HCT116 (cell line): Measurements from ENCODE around the gene INTS1. TPM values are rescaled to one million over a fixed set of nuclear protein-coding genes. Genes with fewer than 3 reads are reported as not detected.
A peak's percentile ranks its signal among the peaks of the same experiment; 100 is the strongest.

Experiments used
- ATAC-seq: fragments of 200-7000 bp; cut with Tn5 transposase; 2 replicates; pipeline ENCODE4 v1.9.1; 2020; ENCODE audit warnings: mild to moderate bottlenecking, moderate library complexity
- BruUV-seq: library from RNA; stranded (reverse); fragments of 400-500 nt; replicated peaks from 2 replicates; lab custom pipeline; 2021; lab: Mats Ljungman, UMichigan
- CTCF ChIA-PET: fragments of 300-600 bp; sonication (Branson Sonifier 250); formaldehyde crosslinking; loops from one replicate; lab custom pipeline; 2021; ENCODE audit warnings: antibody characterized with exemption; lab: Charles Lee
- POLR2A ChIA-PET: fragments of 300-600, 350-600 bp; sonication (Branson Sonifier 250); formaldehyde crosslinking; loops from one replicate; lab custom pipeline; 2021; ENCODE audit warnings: antibody characterized with exemption; lab: Charles Lee
- RAD21 ChIA-PET, 2 experiments: fragments of 300-600 bp; sonication (Branson Sonifier 250); formaldehyde crosslinking; loops; one replicate each; lab custom pipeline; 2023; ENCODE audit warnings: low total read pairs in 2 of 2; ENCODE audit not compliant: uncharacterized antibody in 2 of 2, unreplicated experiment in 2 of 2, low non-redundant PET in 1 of 2; lab: Charles Lee
- DNase-seq: peaks from one replicate; pipeline ENCODE4 v3.0.0-alpha.2; 2010; ENCODE audit warnings: low read depth, low spot score
- H2AFZ ChIP-seq: fragments of 200-600 bp; shearing (Covaris generic), sonication (generic); 2 replicates; pipeline ENCODE4 v1.6.1; 2017; ENCODE audit warnings: low read depth, mixed run types, mixed read lengths, antibody characterized with exemption, low read length; ENCODE audit not compliant: poor library complexity, severe bottlenecking
- H3K27ac ChIP-seq: 2 replicates; pipeline ENCODE4 v1.5.1; 2012; ENCODE audit warnings: low read depth, low read length
- H3K27me3 ChIP-seq: fragments of 200-600 bp; sonication (generic); 2 replicates; pipeline ENCODE4 v1.6.1; 2016; ENCODE audit warnings: mixed run types, low read length, mixed read lengths; ENCODE audit not compliant: insufficient read depth
- H3K36me3 ChIP-seq, 2 experiments: fragments of 200-500 bp in 1 of 2; fragments of 200-600 bp in 1 of 2; sonication (Bioruptor generic) in 1 of 2; sonication (generic) in 1 of 2; 2 replicates each; pipeline versions ENCODE4 v1.5.1 to v1.6.1; 2014 to 2016; ENCODE audit warnings: low read length in 2 of 2, inconsistent platforms in 1 of 2, mixed read lengths in 1 of 2, mixed run types in 1 of 2; ENCODE audit not compliant: insufficient read depth in 2 of 2, control insufficient read depth in 1 of 2
- H3K4me1 ChIP-seq, 2 experiments: fragments of 200-600 bp in 1 of 2; sonication (generic) in 1 of 2; 2 replicates each; pipeline versions ENCODE4 v1.5.1 to v1.6.1; 2012 to 2017; ENCODE audit warnings: low read length in 2 of 2, inconsistent platforms in 1 of 2, mild to moderate bottlenecking in 1 of 2, mixed read lengths in 1 of 2, mixed run types in 1 of 2, moderate library complexity in 1 of 2; ENCODE audit not compliant: insufficient read depth in 2 of 2, control insufficient read depth in 1 of 2
- H3K4me2 ChIP-seq: fragments of 200-600 bp; sonication (generic); 2 replicates; pipeline ENCODE4 v1.6.1; 2017; ENCODE audit warnings: mixed run types, low read length, mixed read lengths
- H3K4me3 ChIP-seq, 2 experiments: fragments of 200-600 bp in 1 of 2; sonication (generic) in 1 of 2; replicated peaks in 1 of 2; 2 replicates each; pipeline ENCODE4 v1.5.1; 2011 to 2016; ENCODE audit warnings: low read length in 2 of 2, control low read depth in 1 of 2, low read depth in 1 of 2, mild to moderate bottlenecking in 1 of 2, mixed read lengths in 1 of 2, mixed run types in 1 of 2
- H3K79me2 ChIP-seq: fragments of 200-600 bp; sonication (generic); 2 replicates; pipeline ENCODE4 v1.6.1; 2017; ENCODE audit warnings: mild to moderate bottlenecking, mixed run types, low read length, moderate library complexity, mixed read lengths; ENCODE audit not compliant: insufficient read depth
- H3K9ac ChIP-seq: fragments of 200-600 bp; sonication (generic); 2 replicates; pipeline ENCODE4 v1.6.1; 2016; ENCODE audit warnings: low read length, mixed read lengths
- H3K9me2 ChIP-seq: fragments of 200-600 bp; sonication (generic), shearing (Covaris generic); 2 replicates; pipeline ENCODE4 v1.6.1; 2017; ENCODE audit warnings: mixed run types, mild to moderate bottlenecking, moderate library complexity; ENCODE audit not compliant: insufficient read depth
- H3K9me3 ChIP-seq, 2 experiments: fragments of 200-500 bp in 1 of 2; fragments of 200-600 bp in 1 of 2; sonication (Bioruptor generic) in 1 of 2; sonication (generic) in 1 of 2; 2 replicates each; pipeline ENCODE4 v1.6.1; 2014 to 2017; ENCODE audit warnings: low read length in 2 of 2, mixed read lengths in 2 of 2, inconsistent platforms in 1 of 2, low read depth in 1 of 2, mild to moderate bottlenecking in 1 of 2, mixed run types in 1 of 2, moderate library complexity in 1 of 2; ENCODE audit not compliant: control insufficient read depth in 1 of 2, insufficient read depth in 1 of 2
- H4K20me1 ChIP-seq: fragments of 200-600 bp; sonication (generic), shearing (Covaris generic); 2 replicates; pipeline ENCODE4 v1.6.1; 2017; ENCODE audit warnings: mixed run types, mild to moderate bottlenecking, moderate library complexity; ENCODE audit not compliant: insufficient read depth
- ATF3 ChIP-seq: IDR thresholded peaks from 2 replicates; pipeline ENCODE4 v1.6.1; 2012
- EZH2 ChIP-seq: fragments of 200-600 bp; sonication (generic); IDR thresholded peaks from 2 replicates; pipeline ENCODE4 v1.6.1; 2017; ENCODE audit warnings: antibody characterized with exemption, mixed run types
- EZH2phosphoT487 ChIP-seq: fragments of 200-600 bp; IDR thresholded peaks from 2 replicates; pipeline ENCODE4 v1.6.1; 2018; ENCODE audit warnings: antibody characterized with exemption, borderline replicate concordance
- JUND ChIP-seq: IDR thresholded peaks from 2 replicates; pipeline ENCODE4 v1.6.1; 2012
- MAX ChIP-seq: IDR thresholded peaks from 2 replicates; pipeline ENCODE4 v1.6.1; 2012
- POLR2AphosphoS5 ChIP-seq: IDR thresholded peaks from 2 replicates; pipeline ENCODE4 v1.6.1; 2011; ENCODE audit warnings: mild to moderate bottlenecking, low read depth, low read length, moderate library complexity
- REST ChIP-seq: IDR thresholded peaks from 2 replicates; pipeline ENCODE4 v1.6.1; 2012; ENCODE audit warnings: low read depth
- SIN3A ChIP-seq: IDR thresholded peaks from 2 replicates; pipeline ENCODE4 v1.6.1; 2012; ENCODE audit warnings: low read depth
- SP1 ChIP-seq: IDR thresholded peaks from 2 replicates; pipeline ENCODE4 v1.6.1; 2012; ENCODE audit warnings: low read depth
- YY1 ChIP-seq: IDR thresholded peaks from 2 replicates; pipeline ENCODE4 v1.6.1; 2011; ENCODE audit warnings: low read length, low read depth, moderate library complexity, mild to moderate bottlenecking; ENCODE audit not compliant: insufficient replicate concordance; ENCODE audit errors: extremely low read depth
- ZFX ChIP-seq: fragments of 450-650 bp; IDR thresholded peaks from 2 replicates; pipeline ENCODE4 v1.6.1; 2017
- ZNF274 ChIP-seq: fragments of 200-500 bp; sonication (Bioruptor generic); IDR thresholded peaks from 2 replicates; pipeline ENCODE4 v1.6.1; 2014; ENCODE audit warnings: mild to moderate bottlenecking, low read depth, low read length, inconsistent platforms
- intact Hi-C: fragments of 100-400 bp; cut with micrococcal nuclease; formaldehyde crosslinking; loops from 2 replicates; pipeline ENCODE4 v1.10.0; 2022
- total RNA-seq: library from RNA; stranded (reverse); gene quantifications from one replicate; pipeline ENCODE4 v1.2.1, GENCODE V29; 2021; ENCODE audit not compliant: unreplicated experiment
- TF ChIP-seq, protein P1 (sequence below), 3 experiments: fragments of 200-600 bp in 1 of 3; sonication (generic) in 1 of 3; IDR thresholded peaks in 2 of 3; conservative IDR thresholded peaks in 1 of 3; 2 replicates each; pipeline ENCODE4 v1.5.1; 2012 to 2017; ENCODE audit warnings: low read depth in 2 of 3, low read length in 2 of 3, antibody characterized with exemption in 1 of 3, borderline replicate concordance in 1 of 3, control low read depth in 1 of 3, mild to moderate bottlenecking in 1 of 3, mixed read lengths in 1 of 3, mixed run types in 1 of 3, moderate library complexity in 1 of 3; ENCODE audit not compliant: insufficient read depth in 1 of 3

The INTS1 gene
- total RNA-seq, 1 experiment from 2014 or later, result 167 TPM

GRCh38 chr7:1534330-1535099, 30.3 kb upstream of the INTS1 start:
- peak overlapping the region; percentile 92; the same call in 1 of the 2 replicates for H3K27ac ChIP-seq
- RAD21 ChIA-PET, result no interaction called here
- POLR2A ChIA-PET, result interaction anchor here (0.7 kb wide), 1 partner anchor 24 kb away, joined by 3 read pairs; no protein-coding TSS in a partner anchor

More at GRCh38 chr7:1534330-1535099, 30.3 kb upstream of the INTS1 start:
- H3K79me2 ChIP-seq, result peaks cover 85% of the 10 kb centered on the region
- peaks cover 3 to 12% of the 10 kb centered on the region in 2 experiments; a peak in 3 of 4 replicates for H3K36me3 ChIP-seq
- TF ChIP-seq SP1 (no peak), SIN3A (no peak), JUND (no peak), EZH2 (no peak), POLR2AphosphoS5 (no peak), YY1 (no peak), EZH2phosphoT487 (no peak), ATF3 (no peak), ZFX (no peak), REST (no peak), ZNF274 (no peak), MAX (no peak)
- TF ChIP-seq, protein P1, sequence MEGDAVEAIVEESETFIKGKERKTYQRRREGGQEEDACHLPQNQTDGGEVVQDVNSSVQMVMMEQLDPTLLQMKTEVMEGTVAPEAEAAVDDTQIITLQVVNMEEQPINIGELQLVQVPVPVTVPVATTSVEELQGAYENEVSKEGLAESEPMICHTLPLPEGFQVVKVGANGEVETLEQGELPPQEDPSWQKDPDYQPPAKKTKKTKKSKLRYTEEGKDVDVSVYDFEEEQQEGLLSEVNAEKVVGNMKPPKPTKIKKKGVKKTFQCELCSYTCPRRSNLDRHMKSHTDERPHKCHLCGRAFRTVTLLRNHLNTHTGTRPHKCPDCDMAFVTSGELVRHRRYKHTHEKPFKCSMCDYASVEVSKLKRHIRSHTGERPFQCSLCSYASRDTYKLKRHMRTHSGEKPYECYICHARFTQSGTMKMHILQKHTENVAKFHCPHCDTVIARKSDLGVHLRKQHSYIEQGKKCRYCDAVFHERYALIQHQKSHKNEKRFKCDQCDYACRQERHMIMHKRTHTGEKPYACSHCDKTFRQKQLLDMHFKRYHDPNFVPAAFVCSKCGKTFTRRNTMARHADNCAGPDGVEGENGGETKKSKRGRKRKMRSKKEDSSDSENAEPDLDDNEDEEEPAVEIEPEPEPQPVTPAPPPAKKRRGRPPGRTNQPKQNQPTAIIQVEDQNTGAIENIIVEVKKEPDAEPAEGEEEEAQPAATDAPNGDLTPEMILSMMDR (IDR thresholded peaks at IDR 0.05 in 2 of 3, conservative IDR thresholded peaks at IDR 0.05 in 1 of 3; ENCODE audit: borderline replicate concordance in 1 of 3, insufficient read depth in 1 of 3, low read depth in 2 of 3, low read length in 2 of 3), result no peak
- TF ChIP-seq, all 23 proteins: peak for 0
- Histone ChIP-seq H4K20me1 (no peaks in the 10 kb centered on the region; the same call in 1 of the 2 replicates), H3K4me3 (no peak overlapping the region), H3K9me2 (no peaks in the 10 kb centered on the region), H2AFZ (no peak overlapping the region), H3K9me3 (no peaks in the 10 kb centered on the region), H3K4me2 (peak overlapping the region; percentile 86), H3K9ac (peak overlapping the region; percentile 95; the same call in 1 of the 2 replicates), H3K4me1 (peaks cover 54 to 78% of the 10 kb centered on the region in 2 experiments), H3K27me3 (no peaks in the 10 kb centered on the region)
- ATAC-seq, result no peak
- no peak for DNase-seq
- CTCF ChIA-PET, result interaction anchor here (0.8 kb wide), 1 partner anchor 22 kb away, joined by 3 read pairs; the partner anchor contains the start of gene TMEM184A
- intact Hi-C loops, result no loop called here
- BruUV-seq, result no TSS peak
